ENCODE results near the gene NPHP4. TPM values are rescaled to one million over a fixed set of nuclear protein-coding genes. Genes with fewer than 3 reads are reported as not detected.

Gene NPHP4
- total RNA-seq, 1 donor from 2014 or later, result 3.2 TPM

DNA sequence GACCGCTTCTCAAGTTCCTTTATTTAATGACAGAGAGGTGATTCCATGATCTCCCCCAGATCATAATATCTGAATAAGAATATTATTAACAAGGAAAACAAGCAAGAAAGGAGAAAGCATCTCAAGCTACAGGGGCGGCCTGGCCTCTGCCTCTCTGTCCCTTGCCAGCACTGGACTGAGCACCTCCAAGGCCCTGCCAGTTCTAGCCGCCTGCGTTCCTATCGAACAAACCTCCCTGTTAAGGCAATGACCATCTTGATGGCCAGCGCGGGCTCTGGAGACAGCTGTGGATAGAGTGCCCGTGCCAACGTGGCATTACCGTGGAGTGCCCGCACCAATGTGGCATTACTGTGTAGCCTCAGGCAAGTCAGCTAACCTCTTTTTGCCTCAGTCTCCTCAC, 84.8 kb downstream of the NPHP4 start:
- Histone ChIP-seq H3K4me3 (ENCODE audit: low read depth, low read length) (no peak overlapping the region), H3K27me3 (ENCODE audit: control insufficient read depth, insufficient read depth, low read length) (no peaks in the 10 kb centered on the region), H3K36me3 (ENCODE audit: control insufficient read depth, insufficient read depth, low read length) (peaks cover 3% of the 10 kb centered on the region)
- DNase-seq (ENCODE audit: low read depth) (no peak), FAIRE-seq (no peak)
- TF ChIP-seq, protein P1, sequence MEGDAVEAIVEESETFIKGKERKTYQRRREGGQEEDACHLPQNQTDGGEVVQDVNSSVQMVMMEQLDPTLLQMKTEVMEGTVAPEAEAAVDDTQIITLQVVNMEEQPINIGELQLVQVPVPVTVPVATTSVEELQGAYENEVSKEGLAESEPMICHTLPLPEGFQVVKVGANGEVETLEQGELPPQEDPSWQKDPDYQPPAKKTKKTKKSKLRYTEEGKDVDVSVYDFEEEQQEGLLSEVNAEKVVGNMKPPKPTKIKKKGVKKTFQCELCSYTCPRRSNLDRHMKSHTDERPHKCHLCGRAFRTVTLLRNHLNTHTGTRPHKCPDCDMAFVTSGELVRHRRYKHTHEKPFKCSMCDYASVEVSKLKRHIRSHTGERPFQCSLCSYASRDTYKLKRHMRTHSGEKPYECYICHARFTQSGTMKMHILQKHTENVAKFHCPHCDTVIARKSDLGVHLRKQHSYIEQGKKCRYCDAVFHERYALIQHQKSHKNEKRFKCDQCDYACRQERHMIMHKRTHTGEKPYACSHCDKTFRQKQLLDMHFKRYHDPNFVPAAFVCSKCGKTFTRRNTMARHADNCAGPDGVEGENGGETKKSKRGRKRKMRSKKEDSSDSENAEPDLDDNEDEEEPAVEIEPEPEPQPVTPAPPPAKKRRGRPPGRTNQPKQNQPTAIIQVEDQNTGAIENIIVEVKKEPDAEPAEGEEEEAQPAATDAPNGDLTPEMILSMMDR (IDR thresholded peaks at IDR 0.05; ENCODE audit: insufficient read depth, low read length, severe bottlenecking), result no peak

- Histone ChIP-seq H3K4me3 (ENCODE audit: low read depth, low read length) (no peak overlapping the region), H3K27me3 (ENCODE audit: control insufficient read depth, insufficient read depth, low read length) (no peaks in the 10 kb centered on the region), H3K36me3 (ENCODE audit: control insufficient read depth, insufficient read depth, low read length) (peaks cover 3% of the 10 kb centered on the region)
- FAIRE-seq, result no peak
- DNase-seq (ENCODE audit: low read depth), result no peak
- TF ChIP-seq, protein P1 (IDR thresholded peaks at IDR 0.05; ENCODE audit: insufficient read depth, low read length, severe bottlenecking), result no peak
These were observed 85.3 kb downstream of the NPHP4 start for GRCh38 chr1:5906966-5907365.

DNA sequence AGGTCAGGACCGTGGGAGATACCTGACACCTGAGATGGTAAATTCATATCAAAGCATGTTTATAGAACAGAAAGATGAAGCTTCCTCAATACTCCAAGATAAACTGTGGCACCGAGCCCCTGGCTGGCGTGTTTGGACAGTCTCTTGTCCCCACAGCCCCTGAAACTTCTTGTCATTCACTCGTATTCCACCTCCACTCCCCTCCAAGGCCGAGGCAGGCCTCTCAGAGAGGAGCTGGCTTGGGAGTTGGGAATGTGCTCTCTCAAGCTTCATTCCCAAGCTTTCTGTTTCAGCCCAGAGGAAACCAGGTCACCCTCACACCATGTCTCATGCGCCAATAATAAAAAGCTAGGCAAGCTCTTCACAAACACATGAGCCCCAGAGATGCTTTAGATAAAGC, 86.1 kb downstream of the NPHP4 start:
- FAIRE-seq, result no peak

DNA sequence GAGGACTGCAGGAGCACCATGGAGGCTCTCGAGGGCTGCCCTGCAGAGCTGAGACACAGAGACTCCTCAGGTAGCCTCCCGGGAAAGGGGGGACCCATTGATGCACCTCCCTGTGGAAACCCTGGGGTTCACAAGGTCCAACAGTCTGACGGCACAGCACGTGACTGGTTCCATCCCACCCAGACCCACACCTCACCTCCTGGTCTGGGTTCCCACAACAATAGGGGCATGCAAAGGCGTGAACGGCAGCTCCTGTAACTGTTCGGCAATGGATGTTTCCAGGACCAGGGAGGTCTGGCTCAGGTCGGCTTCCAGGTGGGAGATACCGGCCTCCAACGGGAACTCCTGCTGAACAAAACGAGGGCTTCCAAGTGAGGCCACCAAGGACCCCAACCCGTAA, 86.8 kb downstream of the NPHP4 start:
- Histone ChIP-seq H3K27me3 (ENCODE audit: control insufficient read depth, insufficient read depth, low read length) (no peaks in the 10 kb centered on the region), H3K36me3 (ENCODE audit: control insufficient read depth, insufficient read depth, low read length) (peaks cover 3% of the 10 kb centered on the region), H3K4me3 (ENCODE audit: low read depth, low read length) (no peak overlapping the region)
- FAIRE-seq, result peak; percentile 81
- TF ChIP-seq, protein P1 (IDR thresholded peaks at IDR 0.05; ENCODE audit: insufficient read depth, low read length, severe bottlenecking), result no peak
- DNase-seq (ENCODE audit: low read depth), result no peak

More for the DNA sequence above, 86.1 kb downstream of the NPHP4 start:
- Histone ChIP-seq H3K27me3 (ENCODE audit: control insufficient read depth, insufficient read depth, low read length) (no peaks in the 10 kb centered on the region), H3K36me3 (ENCODE audit: control insufficient read depth, insufficient read depth, low read length) (peaks cover 3% of the 10 kb centered on the region), H3K4me3 (ENCODE audit: low read depth, low read length) (no peak overlapping the region)
- TF ChIP-seq, protein P1 (IDR thresholded peaks at IDR 0.05; ENCODE audit: insufficient read depth, low read length, severe bottlenecking), result no peak
- no peak for DNase-seq (ENCODE audit: low read depth)

- peaks cover 3% of the 10 kb centered on the region for H3K36me3 ChIP-seq (ENCODE audit: control insufficient read depth, insufficient read depth, low read length)
- no peak overlapping the region for H3K4me3 ChIP-seq (ENCODE audit: low read depth, low read length)
- no peaks in the 10 kb centered on the region for H3K27me3 ChIP-seq (ENCODE audit: control insufficient read depth, insufficient read depth, low read length)
- DNase-seq (ENCODE audit: low read depth), result no peak
- FAIRE-seq, result no peak
- TF ChIP-seq, protein P1 (IDR thresholded peaks at IDR 0.05; ENCODE audit: insufficient read depth, low read length, severe bottlenecking), result no peak
These were observed 87.7 kb downstream of the NPHP4 start for GRCh38 chr1:5904551-5904950.

- FAIRE-seq, result no peak
- H3K4me3 ChIP-seq (ENCODE audit: low read depth, low read length), result no peak overlapping the region
- TF ChIP-seq, protein P1 (IDR thresholded peaks at IDR 0.05; ENCODE audit: insufficient read depth, low read length, severe bottlenecking), result no peak
- H3K36me3 ChIP-seq (ENCODE audit: control insufficient read depth, insufficient read depth, low read length), result peaks cover 3% of the 10 kb centered on the region
- H3K27me3 ChIP-seq (ENCODE audit: control insufficient read depth, insufficient read depth, low read length), result no peaks in the 10 kb centered on the region
- no peak for DNase-seq (ENCODE audit: low read depth)
These were observed 88.5 kb downstream of the NPHP4 start for GRCh38 chr1:5903680-5904079.
